Raji (cell line): ENCODE results near the gene TTLL3.

Source experiments
- POLR2A ChIP-seq: IDR thresholded peaks from 2 replicates; pipeline ENCODE4 v1.6.1; 2011; ENCODE audit warnings: low read depth, low read length, control low read depth; ENCODE audit not compliant: insufficient read depth

The TTLL3 gene

GRCh38 chr3:9778143-9779074, 31.7 kb upstream of the TTLL3 start:
- TF ChIP-seq POLR2A: no peak

- TF ChIP-seq POLR2A: no peak
These were observed 30.9 kb upstream of the TTLL3 start for GRCh38 chr3:9779075-9779593.

GRCh38 chr3:9779721-9780457, 30.2 kb upstream of the TTLL3 start:
- 0 out of 2 replicates have a peak, but pooled peaks have one; percentile 26 for TF ChIP-seq POLR2A

GRCh38 chr3:9780458-9780812, 29.6 kb upstream of the TTLL3 start:
- TF ChIP-seq POLR2A: no peak

DNA sequence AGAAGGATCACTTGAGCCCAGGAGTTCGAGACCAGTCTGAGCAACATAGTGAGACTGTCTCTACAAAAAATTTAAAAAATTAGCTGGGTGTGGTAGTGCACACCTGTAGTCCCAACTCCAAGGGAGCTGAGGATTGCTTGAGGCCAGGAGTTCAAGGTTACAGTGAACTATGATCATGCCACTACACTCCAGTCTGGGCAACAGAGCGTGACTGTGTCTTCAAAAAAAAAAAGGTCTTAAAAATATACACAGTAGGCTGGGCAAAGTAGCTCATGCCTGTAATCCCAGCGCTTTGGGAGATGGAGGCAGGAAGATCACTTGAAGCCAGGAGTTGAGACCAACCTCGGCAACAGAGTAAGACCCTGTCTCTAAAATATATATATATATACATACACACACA, 29.2 kb upstream of the TTLL3 start:
- TF ChIP-seq POLR2A: no peak

- TF ChIP-seq POLR2A: no peak
These were observed 28.5 kb upstream of the TTLL3 start for GRCh38 chr3:9781551-9781950.

- no peak for TF ChIP-seq POLR2A
These were observed 28.0 kb upstream of the TTLL3 start for GRCh38 chr3:9781978-9782603.

DNA sequence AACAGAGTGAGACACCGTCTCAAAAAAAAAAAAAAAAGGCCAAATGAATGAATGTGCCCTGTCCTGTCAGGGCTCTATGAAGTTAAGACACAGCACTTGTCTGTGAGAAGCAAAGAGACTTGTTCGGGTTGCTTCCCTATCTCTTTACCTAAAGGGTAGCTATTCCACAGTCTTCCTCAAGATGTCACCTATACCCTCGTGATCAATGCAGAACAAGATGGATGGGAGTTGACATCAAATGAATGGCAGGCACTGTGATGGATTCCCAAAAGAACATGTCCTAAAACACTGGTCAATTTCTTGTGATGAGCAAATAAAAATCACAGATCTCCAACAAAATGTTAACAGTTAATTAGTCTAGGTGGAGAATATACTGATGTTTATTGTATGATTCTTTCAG, 27.3 kb upstream of the TTLL3 start:
- TF ChIP-seq POLR2A: no peak

- TF ChIP-seq POLR2A: no peak
These were observed 26.1 kb upstream of the TTLL3 start for GRCh38 chr3:9783954-9784353.

DNA sequence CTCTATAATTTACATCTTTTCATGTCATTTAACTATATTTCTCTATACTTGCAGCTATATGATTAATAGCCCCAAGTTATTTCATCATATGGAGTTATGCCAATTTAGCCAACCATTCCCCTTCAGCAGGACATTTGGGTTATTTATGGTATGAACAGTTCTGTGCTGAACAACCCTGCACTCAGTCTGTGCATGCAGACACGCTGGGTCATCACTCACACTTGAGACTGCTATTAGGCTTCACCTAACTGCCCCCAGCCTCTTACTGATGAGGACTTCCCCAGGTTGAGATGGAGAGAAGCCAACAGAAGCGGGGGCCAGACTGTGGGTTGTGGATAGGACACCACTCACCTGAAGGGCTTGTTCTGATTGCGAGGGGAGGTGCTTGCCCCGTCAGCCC, 25.1 kb upstream of the TTLL3 start:
- TF ChIP-seq POLR2A: no peak

GRCh38 chr3:9785602-9786001, 24.5 kb upstream of the TTLL3 start:
- TF ChIP-seq POLR2A: no peak

- TF ChIP-seq POLR2A: no peak
These were observed 23.8 kb upstream of the TTLL3 start for GRCh38 chr3:9786209-9786739.

DNA sequence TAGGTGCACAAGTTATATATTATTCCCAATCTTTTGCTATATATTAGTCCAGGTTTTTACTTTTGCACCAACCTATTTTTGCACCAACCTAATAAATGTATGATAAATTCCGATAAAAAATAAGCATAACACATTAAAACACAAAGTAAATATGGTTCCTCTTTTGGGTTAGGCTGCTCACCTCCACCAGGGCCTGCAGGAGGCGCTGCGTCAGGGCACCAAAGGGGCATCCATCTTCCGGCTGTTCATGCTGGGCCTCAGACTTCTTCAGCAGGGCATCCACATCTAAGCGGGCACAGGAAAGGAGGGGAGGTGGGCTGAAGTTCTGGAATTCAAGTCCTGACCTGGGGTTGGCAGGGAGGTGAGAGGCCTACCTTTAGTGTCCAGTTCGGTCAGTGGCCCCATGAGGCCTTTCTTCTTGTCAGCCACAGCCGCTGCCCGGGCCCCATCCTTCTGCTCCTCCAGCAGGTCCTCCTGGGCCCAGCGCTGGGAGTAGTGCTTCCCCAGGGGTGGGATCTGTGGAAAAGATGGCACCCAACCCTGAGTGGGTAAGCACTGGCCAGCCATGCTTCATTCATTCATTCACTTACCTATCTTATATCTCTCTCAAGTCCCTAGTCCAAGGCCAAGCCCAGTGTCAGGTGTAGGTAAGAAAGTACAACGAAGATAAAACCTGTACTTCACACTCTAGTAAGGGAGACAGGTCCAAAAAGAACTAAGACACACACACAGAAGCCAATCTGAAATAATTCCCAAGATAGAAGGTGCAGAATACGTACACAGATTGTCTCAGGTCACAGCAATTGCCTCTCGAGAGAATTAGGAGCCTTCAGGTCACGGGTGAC, 23.0 kb upstream of the TTLL3 start:
- no peak for TF ChIP-seq POLR2A

- no peak for TF ChIP-seq POLR2A
These were observed 22.3 kb upstream of the TTLL3 start for GRCh38 chr3:9787714-9788113.
